Epithelial cell of prostate (primary cell): ENCODE results near the gene CXCL12.

ENCODE experiments used
- DNase-seq: peaks from one replicate; pipeline ENCODE4 v3.0.0-alpha.2; 2011; ENCODE audit warnings: low read depth, low spot score
- H3K27ac ChIP-seq: fragments of 450-650 bp; 2 replicates; pipeline ENCODE4 v1.5.1; 2017; ENCODE audit warnings: mild to moderate bottlenecking

Gene CXCL12

DNA sequence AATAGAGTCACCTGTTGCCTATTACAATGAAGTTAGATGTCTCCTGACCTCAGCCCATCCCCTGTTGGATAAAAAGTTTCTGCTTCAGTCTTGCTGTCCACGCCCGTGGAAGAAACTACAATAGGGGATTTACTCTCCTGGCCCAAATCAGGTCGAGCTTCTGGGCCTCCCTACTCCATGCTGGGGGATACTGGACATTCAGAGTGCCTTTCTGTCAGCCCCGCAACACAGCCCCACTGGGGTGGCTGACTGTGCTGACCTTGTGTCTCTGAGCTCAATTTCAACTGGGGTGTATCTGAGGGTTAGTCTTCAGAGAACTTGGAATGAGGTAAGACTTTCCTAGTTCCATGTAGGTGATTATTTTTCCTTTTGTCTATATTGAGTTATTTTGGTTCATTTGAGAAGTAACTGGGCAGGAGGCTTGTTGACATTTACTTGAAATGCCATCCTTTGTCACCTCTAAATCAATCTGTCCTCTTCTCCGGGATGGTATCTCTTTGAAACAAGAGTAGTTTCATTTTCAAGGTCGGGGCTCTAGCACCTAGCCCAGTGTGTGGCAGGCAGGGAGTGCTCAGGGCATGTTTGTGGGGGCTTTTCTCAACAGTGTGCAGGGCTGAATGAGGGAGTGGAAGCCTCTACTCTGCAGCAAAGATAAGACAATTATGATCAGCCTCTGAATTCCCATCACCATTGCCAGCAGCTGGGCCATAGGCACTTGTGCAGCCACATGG, 17.7 kb upstream of the CXCL12 start:
- DNase-seq: no peak

DNA sequence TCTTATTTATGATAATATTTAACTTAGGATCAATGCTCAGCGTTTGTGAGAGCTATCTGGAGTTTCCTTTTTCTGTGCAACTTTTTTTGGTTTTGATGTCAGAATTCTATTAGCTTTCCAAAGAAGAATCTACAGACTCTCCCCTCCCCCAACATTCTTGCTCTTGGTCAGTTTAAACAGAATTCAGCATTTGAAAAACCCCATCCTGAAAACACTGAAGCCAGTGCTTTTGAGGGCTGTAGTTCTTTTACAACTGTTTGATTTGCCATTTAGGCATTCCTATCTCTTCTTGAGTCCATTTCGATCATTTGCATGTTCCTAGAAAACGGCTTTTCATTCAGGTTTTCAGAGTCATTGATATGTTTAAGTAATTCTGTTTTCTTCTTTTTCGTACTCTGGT, 15.6 kb upstream of the CXCL12 start:
- no peak for DNase-seq
- H3K27ac ChIP-seq: no peak overlapping the region

More for the DNA sequence above, 17.7 kb upstream of the CXCL12 start:
- no peak overlapping the region for H3K27ac ChIP-seq

DNA sequence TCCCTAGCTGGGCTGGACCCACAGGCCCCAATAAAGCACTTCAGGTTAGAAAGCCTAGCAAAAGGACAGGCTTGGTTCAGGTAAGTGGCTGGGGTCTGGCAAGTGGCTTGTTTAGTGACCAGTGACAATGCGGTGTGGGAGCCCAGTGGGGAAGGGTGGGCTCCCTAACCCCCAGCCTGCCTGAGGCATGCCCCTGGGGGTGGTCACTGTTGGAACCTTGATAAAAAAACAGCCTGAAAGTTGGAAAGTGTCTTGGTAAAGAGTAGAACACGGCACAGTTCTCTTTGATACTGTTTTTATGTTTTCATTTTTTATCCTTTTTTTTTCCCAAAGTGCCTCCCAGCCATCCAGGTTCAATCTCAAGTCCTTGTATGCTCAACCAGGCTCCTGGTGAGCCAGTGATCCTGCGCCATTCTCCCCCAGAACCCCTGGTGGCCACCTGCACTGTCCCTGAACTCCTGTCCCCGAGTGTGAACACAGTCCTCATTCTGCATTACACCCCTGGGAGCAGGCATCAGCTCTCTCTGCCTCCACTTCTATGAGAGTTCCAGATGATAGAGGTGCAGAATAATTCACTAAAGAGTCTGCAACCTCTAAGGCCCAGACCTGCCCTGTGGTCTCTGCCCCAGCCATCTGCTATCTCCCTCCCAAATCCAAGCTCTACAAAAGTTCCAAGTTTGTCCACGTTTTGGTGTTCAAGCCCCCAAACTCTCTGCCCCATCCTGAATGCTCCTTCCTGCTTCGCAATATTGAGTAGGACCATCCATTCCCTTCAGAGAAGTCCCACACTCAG, 15.0 kb upstream of the CXCL12 start:
- H3K27ac ChIP-seq: no peak overlapping the region
- no peak for DNase-seq

DNA sequence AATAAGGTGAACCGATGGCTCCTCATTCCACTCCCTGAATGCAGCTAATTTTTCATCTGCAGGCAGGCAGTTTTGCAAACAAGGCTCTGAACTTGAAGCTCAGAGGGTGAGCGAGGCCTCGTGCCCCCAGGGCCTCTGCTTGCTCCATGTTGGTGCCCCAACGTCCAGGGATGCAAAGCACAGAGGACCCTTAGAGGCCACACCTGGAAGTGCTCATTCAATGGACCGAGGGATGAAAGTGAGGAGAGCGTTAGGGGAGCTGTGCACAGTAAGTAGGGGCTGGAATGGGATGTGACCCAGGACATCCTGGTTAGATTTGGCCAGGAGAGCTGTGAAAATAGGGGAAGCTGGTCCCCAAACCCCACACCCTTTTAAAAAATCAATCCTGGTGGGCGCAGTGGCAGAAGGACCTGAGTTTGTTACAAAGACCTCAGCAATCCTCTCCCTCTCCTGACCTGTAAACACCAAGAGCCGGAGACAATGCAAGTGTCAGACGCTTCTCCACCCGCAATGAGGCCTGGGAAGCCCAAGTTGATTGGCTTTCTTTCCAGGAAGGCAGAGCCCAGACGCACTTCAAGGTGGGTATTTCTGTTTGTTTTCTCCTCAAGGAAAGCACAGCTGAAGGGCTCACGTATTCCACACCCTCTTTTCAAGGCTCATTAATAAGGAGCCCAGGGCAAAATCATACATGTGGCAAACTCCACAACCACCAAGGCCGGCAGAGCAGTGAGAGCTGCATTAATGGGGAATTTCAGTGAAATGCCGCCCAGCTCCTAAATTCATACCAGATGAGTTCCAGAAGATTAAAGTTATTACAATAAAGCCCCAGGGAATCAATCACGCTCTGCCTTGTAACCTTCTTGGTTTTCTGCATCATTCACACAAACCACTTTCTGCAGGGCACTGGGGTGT, 14.1 kb upstream of the CXCL12 start:
- H3K27ac ChIP-seq: no peak overlapping the region
- no peak for DNase-seq

- DNase-seq: no peak
- no peak overlapping the region for H3K27ac ChIP-seq
These were observed 13.4 kb upstream of the CXCL12 start for GRCh38 chr10:44398271-44398670.

- no peak overlapping the region for H3K27ac ChIP-seq
- no peak for DNase-seq
These were observed 12.8 kb upstream of the CXCL12 start for GRCh38 chr10:44397476-44398225.

GRCh38 chr10:44396671-44397191, 11.8 kb upstream of the CXCL12 start:
- H3K27ac ChIP-seq: no peak overlapping the region
- DNase-seq: no peak

DNA sequence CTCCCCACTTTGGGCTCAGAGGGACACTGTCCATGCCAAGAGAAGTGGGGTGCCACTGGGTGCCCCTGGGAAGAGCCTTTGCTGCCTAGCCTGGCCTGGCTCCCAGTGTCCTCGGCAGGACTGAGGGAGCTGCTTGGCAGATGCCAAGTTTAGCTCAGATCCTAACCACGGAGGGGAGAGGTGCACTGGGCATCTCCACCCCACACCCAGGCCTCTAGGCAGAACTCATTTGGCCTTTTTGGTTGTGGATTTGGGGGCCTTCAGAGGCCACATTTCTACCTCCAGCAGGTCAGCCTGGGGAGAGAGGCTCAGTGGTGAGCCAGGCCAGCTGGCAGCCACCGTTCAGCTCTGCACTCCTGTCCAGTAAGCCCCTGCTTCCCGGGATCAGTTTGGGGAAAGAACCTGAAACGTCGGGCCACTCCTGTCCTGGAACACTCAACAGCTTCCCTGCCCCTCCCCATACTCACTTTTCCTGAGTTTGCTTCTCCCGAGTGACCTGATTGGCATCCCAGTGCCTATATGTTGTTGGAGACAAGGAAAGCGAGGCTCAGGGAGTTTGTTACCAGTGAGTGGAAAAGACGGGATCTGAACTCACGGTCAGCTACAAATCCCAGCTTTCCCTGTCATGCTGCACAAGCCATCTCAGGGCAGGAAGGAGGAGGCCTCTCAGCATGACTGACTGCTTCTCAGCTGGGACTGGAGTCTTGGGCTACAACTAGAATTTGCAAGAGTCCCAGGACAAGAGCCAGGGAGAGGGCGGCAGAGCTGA, 11.2 kb upstream of the CXCL12 start:
- no peak for DNase-seq
- no peak overlapping the region for H3K27ac ChIP-seq

- no peak for DNase-seq
These were observed 10.5 kb upstream of the CXCL12 start for GRCh38 chr10:44395396-44395795.

DNA sequence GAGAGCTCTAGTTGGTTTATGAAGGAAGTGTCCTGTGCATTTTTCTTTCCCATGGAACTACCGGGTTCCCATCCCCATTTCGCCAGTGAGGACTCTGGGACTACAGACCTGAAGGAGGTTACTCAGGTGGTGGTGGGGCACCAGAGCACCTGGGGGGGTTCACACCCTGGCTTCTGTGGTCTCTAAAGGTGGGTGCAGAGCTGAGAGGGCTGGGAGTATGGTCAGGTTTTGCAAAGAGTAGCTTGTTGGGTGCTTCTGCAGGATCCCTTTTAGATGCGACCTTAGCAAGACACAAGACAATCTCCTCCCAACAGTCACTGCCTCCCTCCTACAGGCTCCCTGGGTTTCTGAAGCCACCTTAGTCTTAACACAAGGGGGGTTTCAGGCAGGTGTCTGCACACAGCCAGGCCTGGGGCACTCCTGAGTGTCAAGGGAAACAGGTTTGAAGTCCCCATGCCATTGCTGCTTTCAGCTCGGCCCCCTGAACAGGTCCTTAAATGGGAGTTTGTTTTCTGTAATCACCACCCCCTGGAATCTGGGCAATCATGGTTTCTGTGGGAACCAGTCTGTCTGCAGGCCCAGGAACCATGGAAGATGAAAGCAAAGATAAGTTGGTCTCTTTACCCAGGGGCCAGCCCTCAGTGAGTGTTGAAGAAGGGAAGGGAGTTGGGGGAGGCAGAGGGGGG, 9.9 kb upstream of the CXCL12 start:
- H3K27ac ChIP-seq: no peak overlapping the region
- DNase-seq: no peak

More at GRCh38 chr10:44395396-44395795, 10.5 kb upstream of the CXCL12 start:
- H3K27ac ChIP-seq: no peak overlapping the region

- DNase-seq: no peak
- no peak overlapping the region for H3K27ac ChIP-seq
These were observed 9.1 kb upstream of the CXCL12 start for GRCh38 chr10:44393834-44394547.

GRCh38 chr10:44393051-44393630, 8.2 kb upstream of the CXCL12 start:
- no peak overlapping the region for H3K27ac ChIP-seq
- no peak for DNase-seq

- H3K27ac ChIP-seq: no peak overlapping the region
- no peak for DNase-seq
These were observed 7.5 kb upstream of the CXCL12 start for GRCh38 chr10:44392420-44392819.

- no peak overlapping the region for H3K27ac ChIP-seq
- DNase-seq: no peak
These were observed 7.1 kb upstream of the CXCL12 start for GRCh38 chr10:44391981-44392380.

GRCh38 chr10:44390585-44391072, 5.7 kb upstream of the CXCL12 start:
- no peak for DNase-seq
- no peak overlapping the region for H3K27ac ChIP-seq

- H3K27ac ChIP-seq: no peak overlapping the region
- DNase-seq: no peak
These were observed 4.7 kb upstream of the CXCL12 start for GRCh38 chr10:44389556-44389955.

DNA sequence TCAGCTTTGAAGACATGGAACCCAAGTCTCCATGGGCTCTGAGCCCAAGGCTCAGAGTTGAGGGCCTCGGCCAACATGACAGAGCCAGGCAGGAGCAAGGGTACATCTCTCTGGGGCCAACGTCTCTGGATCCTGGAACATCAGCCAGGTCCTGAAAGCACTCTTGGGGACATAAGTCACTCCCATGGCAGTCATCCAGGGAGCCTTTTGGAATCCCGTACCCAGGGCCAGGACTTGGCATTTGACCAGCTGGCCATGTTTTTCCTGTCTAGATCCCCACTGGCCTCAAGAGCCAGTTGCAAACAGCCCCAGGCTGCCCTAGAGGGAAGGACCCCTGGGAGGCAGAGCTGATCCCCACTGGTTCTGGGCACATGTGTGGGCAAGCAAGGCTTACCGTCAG, 4.3 kb upstream of the CXCL12 start:
- no peak overlapping the region for H3K27ac ChIP-seq
- no peak for DNase-seq
